WI38 (cell line): ENCODE results near the gene CAVIN4.

Source experiments
- H3K4me3 ChIP-seq: 2 replicates; pipeline ENCODE4 v1.5.1; 2011; ENCODE audit warnings: low read depth, mild to moderate bottlenecking, control low read depth, low read length
- TF ChIP-seq, protein P1 (sequence below): IDR thresholded peaks from 2 replicates; pipeline ENCODE4 v1.5.1; 2012; ENCODE audit warnings: low read depth, mild to moderate bottlenecking, control low read depth, low read length

The CAVIN4 gene, protein sequence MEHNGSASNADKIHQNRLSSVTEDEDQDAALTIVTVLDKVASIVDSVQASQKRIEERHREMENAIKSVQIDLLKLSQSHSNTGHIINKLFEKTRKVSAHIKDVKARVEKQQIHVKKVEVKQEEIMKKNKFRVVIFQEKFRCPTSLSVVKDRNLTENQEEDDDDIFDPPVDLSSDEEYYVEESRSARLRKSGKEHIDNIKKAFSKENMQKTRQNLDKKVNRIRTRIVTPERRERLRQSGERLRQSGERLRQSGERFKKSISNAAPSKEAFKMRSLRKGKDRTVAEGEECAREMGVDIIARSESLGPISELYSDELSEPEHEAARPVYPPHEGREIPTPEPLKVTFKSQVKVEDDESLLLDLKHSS

DNA sequence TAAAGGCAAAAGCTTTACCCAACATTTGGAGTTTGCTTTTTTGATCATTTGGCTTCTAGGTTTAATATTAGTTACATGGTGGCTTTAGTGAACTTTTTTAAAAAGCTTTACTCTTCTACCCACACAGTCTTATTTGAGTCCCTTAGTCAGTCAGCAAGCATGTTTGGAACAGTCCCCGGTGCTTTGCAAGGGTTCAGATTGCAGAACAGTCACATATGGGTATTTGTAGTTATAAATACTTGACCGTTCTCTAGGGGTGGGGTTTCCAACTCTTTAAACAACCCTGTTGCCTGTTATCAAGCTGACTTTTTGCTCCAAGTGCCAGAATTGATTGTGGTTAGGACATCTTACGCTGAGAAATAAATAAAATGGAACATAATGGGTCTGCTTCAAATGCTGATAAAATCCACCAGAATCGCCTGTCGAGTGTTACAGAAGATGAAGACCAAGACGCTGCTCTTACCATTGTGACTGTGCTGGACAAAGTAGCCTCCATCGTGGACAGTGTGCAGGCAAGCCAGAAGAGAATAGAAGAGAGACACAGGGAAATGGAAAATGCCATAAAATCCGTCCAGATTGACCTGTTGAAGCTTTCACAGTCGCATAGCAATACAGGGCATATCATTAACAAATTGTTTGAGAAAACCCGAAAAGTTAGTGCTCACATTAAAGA, at the start of gene CAVIN4:
CAVIN4 (plus strand) TSS at position 304 of the 673 bp plus-strand sequence; CDS start at position 369, 65 bp downstream.
- no peak within 1 kb of the TSS for H3K4me3 ChIP-seq
- TF ChIP-seq, protein P1, sequence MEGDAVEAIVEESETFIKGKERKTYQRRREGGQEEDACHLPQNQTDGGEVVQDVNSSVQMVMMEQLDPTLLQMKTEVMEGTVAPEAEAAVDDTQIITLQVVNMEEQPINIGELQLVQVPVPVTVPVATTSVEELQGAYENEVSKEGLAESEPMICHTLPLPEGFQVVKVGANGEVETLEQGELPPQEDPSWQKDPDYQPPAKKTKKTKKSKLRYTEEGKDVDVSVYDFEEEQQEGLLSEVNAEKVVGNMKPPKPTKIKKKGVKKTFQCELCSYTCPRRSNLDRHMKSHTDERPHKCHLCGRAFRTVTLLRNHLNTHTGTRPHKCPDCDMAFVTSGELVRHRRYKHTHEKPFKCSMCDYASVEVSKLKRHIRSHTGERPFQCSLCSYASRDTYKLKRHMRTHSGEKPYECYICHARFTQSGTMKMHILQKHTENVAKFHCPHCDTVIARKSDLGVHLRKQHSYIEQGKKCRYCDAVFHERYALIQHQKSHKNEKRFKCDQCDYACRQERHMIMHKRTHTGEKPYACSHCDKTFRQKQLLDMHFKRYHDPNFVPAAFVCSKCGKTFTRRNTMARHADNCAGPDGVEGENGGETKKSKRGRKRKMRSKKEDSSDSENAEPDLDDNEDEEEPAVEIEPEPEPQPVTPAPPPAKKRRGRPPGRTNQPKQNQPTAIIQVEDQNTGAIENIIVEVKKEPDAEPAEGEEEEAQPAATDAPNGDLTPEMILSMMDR = no peak

DNA sequence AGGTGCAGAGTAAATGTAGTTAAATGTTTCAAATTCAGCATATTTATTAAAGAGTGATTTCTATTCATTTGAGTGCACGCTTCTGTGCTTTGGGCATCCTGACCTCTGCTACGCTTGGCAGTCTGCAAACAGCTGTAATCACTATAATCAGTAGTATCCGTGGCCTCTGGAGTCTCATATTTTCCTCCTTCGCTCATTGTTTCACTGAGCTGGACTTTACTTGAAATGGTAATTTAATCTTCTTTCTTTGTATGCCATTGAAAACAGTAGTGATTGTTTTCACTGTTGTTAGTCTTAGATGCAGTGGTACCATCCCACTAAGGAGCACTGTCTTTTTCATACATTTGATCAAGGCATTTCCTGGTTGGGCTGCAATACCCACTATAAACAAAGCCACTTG, 43.5 kb upstream of the CAVIN4 start:
- no peak overlapping the region for H3K4me3 ChIP-seq
- TF ChIP-seq, protein P1 = no peak

DNA sequence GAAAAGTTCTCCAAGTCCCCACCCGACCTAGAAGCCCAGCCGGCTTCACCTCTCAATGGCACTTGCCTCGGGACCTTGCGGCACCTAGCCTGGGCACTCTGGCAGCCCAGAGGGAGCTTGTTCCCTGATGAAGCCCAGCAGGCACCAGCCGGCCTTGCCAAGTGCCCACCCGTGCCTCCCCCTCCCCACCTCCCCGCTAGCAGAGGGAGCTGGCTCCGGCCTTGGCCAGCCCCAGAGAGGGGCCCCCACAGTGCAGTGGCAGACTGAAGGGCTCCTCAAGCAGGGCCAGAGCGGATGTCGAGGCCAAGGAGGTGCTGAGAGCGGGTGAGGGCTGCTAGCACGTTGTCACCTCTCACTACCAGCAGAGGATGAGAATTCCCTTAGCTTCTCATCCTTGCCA, 37.6 kb upstream of the CAVIN4 start:
- TF ChIP-seq, protein P1 = no peak
- H3K4me3 ChIP-seq = no peak overlapping the region

DNA sequence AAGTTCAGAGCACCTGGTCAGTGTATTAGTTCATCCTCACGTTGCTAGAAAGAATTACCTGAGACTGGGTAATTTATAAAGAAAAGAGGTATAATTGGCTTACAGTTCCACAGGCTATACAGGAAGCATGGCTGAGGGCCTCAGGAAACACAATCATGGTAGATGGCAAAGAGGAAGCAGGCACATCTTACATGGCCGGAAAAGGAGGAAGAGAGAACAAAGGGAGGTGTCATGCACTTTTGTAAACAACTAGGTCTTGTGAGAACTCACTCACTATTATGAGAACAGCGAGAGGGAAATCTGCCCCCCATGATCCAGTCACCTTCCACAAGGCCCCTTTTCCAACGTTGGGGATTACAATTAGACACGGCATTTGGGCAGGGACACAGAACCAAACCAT, 28.8 kb upstream of the CAVIN4 start:
- no peak overlapping the region for H3K4me3 ChIP-seq
- TF ChIP-seq, protein P1 = no peak

DNA sequence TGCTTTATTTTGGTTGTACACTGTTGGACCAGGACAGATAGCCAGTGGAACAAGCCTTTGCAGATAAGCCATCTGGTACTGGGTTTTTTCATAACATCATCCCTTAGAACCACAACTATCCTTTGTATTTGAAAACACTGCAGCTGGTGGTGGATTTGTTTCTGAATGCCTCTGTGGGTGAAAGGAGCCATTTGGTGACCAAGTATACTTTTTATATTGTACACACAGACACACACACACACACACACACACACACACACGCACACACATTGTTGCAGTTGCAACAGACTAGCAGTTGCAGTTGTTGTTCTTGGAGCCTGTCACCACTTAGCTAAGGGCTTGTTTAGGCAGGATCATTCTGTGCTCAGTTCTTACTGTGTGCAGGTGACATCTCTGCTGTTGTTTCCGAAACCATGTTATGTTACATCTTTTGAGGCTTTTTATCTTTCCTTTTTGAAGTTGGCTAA, 22.9 kb upstream of the CAVIN4 start:
- TF ChIP-seq, protein P1 = no peak
- H3K4me3 ChIP-seq = no peak overlapping the region

DNA sequence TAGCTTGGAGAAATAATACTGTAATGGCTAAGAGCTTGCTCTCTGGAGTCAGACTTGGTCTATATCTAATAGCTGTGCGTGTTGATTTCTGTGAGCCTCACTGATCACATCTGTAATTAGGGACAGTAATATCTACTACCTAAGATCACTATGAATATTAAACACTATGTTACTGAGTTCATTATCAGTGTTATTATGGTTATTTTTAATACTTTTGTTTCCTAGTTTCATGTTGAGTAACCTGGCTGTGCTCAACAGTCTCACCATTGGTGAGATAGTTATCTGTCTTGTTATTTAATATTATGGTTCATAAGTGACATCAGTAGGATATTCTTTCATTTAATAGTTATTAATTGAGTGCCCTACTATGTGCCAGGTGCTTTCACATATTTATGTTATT, 22.4 kb upstream of the CAVIN4 start:
- no peak overlapping the region for H3K4me3 ChIP-seq
- TF ChIP-seq, protein P1 = no peak

DNA sequence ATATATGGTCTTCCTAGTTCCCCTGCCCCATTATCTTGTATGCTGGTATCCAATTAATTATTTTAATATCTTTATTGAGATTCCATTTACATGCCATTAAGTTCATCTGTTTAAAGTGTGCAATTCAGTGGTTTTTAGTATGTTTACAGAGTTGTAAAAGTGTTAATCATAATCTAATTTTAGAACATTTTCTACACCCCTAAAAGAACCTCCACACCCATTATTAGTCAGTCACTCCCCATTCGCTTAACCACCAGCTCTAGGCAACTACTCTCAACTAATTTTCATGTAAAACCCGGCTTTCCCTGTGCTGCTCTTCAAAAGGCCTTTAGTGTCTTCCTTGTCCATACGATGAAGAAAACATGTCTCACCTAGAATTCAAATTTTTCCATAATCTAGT, 20.8 kb upstream of the CAVIN4 start:
- H3K4me3 ChIP-seq = no peak overlapping the region

More for the DNA sequence above, 20.8 kb upstream of the CAVIN4 start:
- TF ChIP-seq, protein P1 = no peak
